ENCODE results near the gene ARID3B. TPM values are rescaled to one million over a fixed set of nuclear protein-coding genes. Genes with fewer than 3 reads are reported as not detected.

ARID3B gene
- total RNA-seq, 2 experiments from 2014 or later: 25.0 to 27.9 TPM

DNA sequence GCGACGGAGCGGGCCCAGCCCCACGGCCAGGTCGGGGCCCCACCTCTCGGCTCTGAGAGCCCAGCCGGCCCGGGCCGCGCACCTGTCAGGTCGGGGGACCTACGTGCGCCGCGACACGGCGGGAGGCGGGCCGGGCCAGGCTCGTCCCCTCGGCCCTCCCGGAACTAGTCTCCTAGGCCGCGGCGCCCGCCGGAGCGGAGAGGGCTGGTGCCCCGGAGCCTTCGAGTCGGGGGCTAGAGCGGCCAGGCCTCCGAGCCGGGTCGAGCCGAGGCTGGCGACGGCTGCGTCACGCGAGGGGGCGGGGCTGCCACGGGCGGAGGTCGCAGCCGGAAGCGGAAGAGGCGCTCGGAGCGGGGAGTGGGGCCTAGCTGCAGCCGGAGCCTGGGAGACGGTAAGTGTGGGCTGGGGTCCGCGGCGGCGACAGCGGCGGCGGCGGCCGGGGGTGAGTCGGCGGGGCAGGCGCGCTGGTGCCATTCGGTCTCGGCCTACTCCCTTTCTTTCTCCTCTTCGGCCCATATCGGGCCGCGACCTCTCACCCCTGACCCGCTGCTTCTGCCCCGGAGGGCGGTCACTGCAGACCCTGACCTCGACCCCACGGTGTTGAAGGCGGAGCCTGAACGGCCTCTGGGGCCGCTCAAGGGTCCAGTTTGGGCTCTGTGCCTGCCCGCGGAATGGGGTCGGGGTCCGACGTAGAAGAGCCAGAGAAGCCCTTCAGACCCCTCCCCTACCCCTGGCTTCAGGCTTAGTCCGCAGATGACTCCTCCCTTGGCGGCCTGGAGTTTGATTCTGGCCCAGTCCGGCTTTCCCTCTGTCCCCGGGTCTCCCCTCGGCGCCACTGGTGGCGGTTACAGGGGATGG lies 74.7 kb downstream of the ARID3B start, which contains the start of gene CLK3:
Gene CLK3, plus strand, starts transcription at position 329 of the 858 bp plus-strand sequence. CDS start 3,361 bp downstream, outside the sequence.
- Histone ChIP-seq H3K4me3 (ENCODE audit: low read length) (peak within 1 kb of the TSS; percentile 100), H3K9me3 (ENCODE audit: control insufficient read depth in 1 of 2, insufficient read depth in 1 of 2, low read length in 2 of 2) (no peaks in the 10 kb centered on the region), H3K36me3 (ENCODE audit: insufficient read depth, low read length) (peaks cover 23% of the 10 kb centered on the region), H3K4me1 (ENCODE audit: insufficient read depth, low read length) (peaks cover 63% of the 10 kb centered on the region), H3K27ac (ENCODE audit: low read depth in 1 of 2, low read length in 2 of 2) (peak within 1 kb of the TSS; percentile 95 to 98), H3K27me3 (ENCODE audit: control insufficient read depth in 1 of 2, insufficient read depth in 2 of 2, low read length in 2 of 2) (no peaks in the 10 kb centered on the region)
- Mint-ChIP-seq H3K36me3 (ENCODE audit: low read depth) (peaks cover 48% of the 10 kb centered on the region), H3K27me3 (no peaks in the 10 kb centered on the region), H3K27ac (peak within 1 kb of the TSS; percentile 99), H3K4me1 (ENCODE audit: low read depth) (peaks cover 42% of the 10 kb centered on the region), H3K4me3 (peak within 1 kb of the TSS; percentile 94), H3K9me3 (no peaks in the 10 kb centered on the region)
- ChIA-PET CTCF (no interaction called here), POLR2A (interaction anchor here (0.7 to 5.6 kb wide), 29 partner anchors 9 to 1024 kb away, joined by 3 to 61 read pairs (median 5); partner anchors contain the start of genes ARID3B, COX5A, CPLX3 and CSK)
- intact Hi-C loops (cut with DNase I, micrococcal nuclease): loop anchor here (2.0 to 10.0 kb wide), 7 partner anchors 77 to 1029 kb away; partner anchors contain the start of genes C15orf39 (in 1 of the 2), IMP3 (in 1 of the 2), PML (in 1 of the 2) and SIN3A (in 1 of the 2)
- TF ChIP-seq, protein P1, sequence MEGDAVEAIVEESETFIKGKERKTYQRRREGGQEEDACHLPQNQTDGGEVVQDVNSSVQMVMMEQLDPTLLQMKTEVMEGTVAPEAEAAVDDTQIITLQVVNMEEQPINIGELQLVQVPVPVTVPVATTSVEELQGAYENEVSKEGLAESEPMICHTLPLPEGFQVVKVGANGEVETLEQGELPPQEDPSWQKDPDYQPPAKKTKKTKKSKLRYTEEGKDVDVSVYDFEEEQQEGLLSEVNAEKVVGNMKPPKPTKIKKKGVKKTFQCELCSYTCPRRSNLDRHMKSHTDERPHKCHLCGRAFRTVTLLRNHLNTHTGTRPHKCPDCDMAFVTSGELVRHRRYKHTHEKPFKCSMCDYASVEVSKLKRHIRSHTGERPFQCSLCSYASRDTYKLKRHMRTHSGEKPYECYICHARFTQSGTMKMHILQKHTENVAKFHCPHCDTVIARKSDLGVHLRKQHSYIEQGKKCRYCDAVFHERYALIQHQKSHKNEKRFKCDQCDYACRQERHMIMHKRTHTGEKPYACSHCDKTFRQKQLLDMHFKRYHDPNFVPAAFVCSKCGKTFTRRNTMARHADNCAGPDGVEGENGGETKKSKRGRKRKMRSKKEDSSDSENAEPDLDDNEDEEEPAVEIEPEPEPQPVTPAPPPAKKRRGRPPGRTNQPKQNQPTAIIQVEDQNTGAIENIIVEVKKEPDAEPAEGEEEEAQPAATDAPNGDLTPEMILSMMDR (IDR thresholded peaks at IDR 0.05): no peak
- peak; percentile 92 to 99 (median 97) for DNase-seq
- peak; percentile 70 for ATAC-seq (ENCODE audit: poor library complexity)

DNA sequence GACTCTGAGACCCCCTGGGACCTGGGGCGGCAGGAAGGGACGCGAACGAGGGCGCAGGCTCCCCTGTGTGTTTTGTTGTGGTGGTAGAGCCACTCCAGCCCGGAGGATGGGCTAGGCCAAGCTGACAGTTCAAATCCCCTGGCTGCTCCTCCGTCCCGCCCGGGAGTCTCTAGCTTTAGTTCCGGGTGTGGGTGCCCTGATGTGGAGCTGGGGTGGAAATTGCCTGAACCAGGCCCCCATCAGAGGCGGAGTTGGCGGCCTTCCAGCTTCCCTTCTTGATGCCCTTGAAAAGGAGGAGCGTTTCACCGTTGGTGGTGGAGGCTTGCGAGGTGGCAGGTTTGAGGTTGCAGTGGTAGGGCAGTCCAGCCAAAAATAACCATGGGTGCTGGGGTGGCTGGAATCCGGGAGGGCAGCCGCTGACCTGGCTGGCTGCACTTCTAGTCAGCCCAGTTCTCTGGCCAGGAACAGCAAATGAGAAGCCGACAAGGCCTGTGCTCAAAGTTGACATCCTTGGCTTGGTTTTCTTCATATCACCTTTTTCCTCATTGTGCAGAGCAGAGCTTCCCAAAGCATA lies 75.4 kb downstream of the ARID3B start:
- Mint-ChIP-seq H3K4me3 (peak overlapping the region; percentile 94), H3K4me1 (ENCODE audit: low read depth) (peaks cover 49% of the 10 kb centered on the region), H3K27ac (peak overlapping the region; percentile 99), H3K36me3 (ENCODE audit: low read depth) (peaks cover 55% of the 10 kb centered on the region), H3K27me3 (no peaks in the 10 kb centered on the region), H3K9me3 (no peaks in the 10 kb centered on the region)
- Histone ChIP-seq H3K36me3 (ENCODE audit: insufficient read depth, low read length) (peaks cover 31% of the 10 kb centered on the region), H3K4me1 (ENCODE audit: insufficient read depth, low read length) (peaks cover 70% of the 10 kb centered on the region), H3K27me3 (ENCODE audit: control insufficient read depth in 1 of 2, insufficient read depth in 2 of 2, low read length in 2 of 2) (no peaks in the 10 kb centered on the region), H3K9me3 (ENCODE audit: control insufficient read depth in 1 of 2, insufficient read depth in 1 of 2, low read length in 2 of 2) (no peaks in the 10 kb centered on the region), H3K4me3 (ENCODE audit: low read length) (peak overlapping the region; percentile 100), H3K27ac (ENCODE audit: low read depth in 1 of 2, low read length in 2 of 2) (peak overlapping the region; percentile 95 to 98)
- TF ChIP-seq, protein P1 (IDR thresholded peaks at IDR 0.05): no peak
- intact Hi-C loops (cut with DNase I, micrococcal nuclease): loop anchor here (5.0 to 10.0 kb wide), 6 partner anchors 76 to 1028 kb away; partner anchors contain the start of genes C15orf39 (in 1 of the 2), IMP3 (in 1 of the 2), PML (in 1 of the 2) and SIN3A (in 1 of the 2)
- ATAC-seq (ENCODE audit: poor library complexity) (peak; percentile 7), DNase-seq (peak; percentile 45 to 86 (median 66))
- CTCF ChIA-PET: interaction anchor here (0.6 to 2.1 kb wide), 3 partner anchors 15 to 754 kb away, joined by 3 to 9 read pairs (median 8); no protein-coding TSS in a partner anchor
- POLR2A ChIA-PET: interaction anchor here (0.6 to 5.6 kb wide), 24 partner anchors 8 to 1023 kb away, joined by 3 to 61 read pairs (median 5); partner anchors contain the start of genes ARID3B, COX5A, CPLX3 and CSK

DNA sequence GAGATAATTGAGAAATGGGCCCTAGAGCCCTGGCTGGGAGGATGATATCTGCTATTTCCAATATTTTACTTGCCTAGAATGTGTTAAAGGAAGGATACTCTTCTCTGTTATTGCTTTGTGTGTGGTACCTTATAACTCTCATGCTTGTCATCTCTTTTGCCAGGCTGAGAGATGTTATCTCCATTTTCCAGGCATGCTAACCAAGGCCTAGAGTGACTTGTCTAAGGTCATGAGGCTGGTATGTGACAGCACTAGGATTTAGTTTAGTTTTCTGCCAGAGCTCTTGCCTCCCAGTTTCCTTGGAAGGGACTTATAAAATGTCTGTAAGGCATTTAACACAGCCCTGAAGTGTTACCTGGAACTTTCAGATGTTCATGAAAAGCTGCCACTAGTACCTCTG lies 76.0 kb downstream of the ARID3B start:
- Histone ChIP-seq H3K4me1 (ENCODE audit: insufficient read depth, low read length) (peaks cover 72% of the 10 kb centered on the region), H3K9me3 (ENCODE audit: control insufficient read depth in 1 of 2, insufficient read depth in 1 of 2, low read length in 2 of 2) (no peaks in the 10 kb centered on the region), H3K36me3 (ENCODE audit: insufficient read depth, low read length) (peaks cover 36% of the 10 kb centered on the region), H3K4me3 (ENCODE audit: low read length) (peak overlapping the region; percentile 100), H3K27ac (ENCODE audit: low read depth in 1 of 2, low read length in 2 of 2) (peak overlapping the region; percentile 95 to 98), H3K27me3 (ENCODE audit: control insufficient read depth in 1 of 2, insufficient read depth in 2 of 2, low read length in 2 of 2) (no peaks in the 10 kb centered on the region)
- Mint-ChIP-seq H3K27ac (peak overlapping the region; percentile 99), H3K9me3 (no peaks in the 10 kb centered on the region), H3K4me1 (ENCODE audit: low read depth) (peaks cover 49% of the 10 kb centered on the region), H3K4me3 (peak overlapping the region; percentile 94), H3K36me3 (ENCODE audit: low read depth) (peaks cover 60% of the 10 kb centered on the region), H3K27me3 (no peaks in the 10 kb centered on the region)
- ATAC-seq (ENCODE audit: poor library complexity): no peak
- intact Hi-C loops (cut with DNase I, micrococcal nuclease): loop anchor here (5.0 to 10.0 kb wide), 6 partner anchors 75 to 1028 kb away; partner anchors contain the start of genes C15orf39 (in 1 of the 2), IMP3 (in 1 of the 2), PML (in 1 of the 2) and SIN3A (in 1 of the 2)
- ChIA-PET POLR2A (interaction anchor here (0.6 to 5.6 kb wide), 12 partner anchors 9 to 751 kb away, joined by 3 to 61 read pairs (median 6); partner anchors contain the start of genes ARID3B, CSK, MAN2C1 and PPCDC), CTCF (interaction anchor here (0.6 to 2.1 kb wide), 4 partner anchors 15 to 754 kb away, joined by 3 to 9 read pairs (median 6); no protein-coding TSS in a partner anchor)
- TF ChIP-seq, protein P1 (IDR thresholded peaks at IDR 0.05): no peak
- DNase-seq: no peak
